Central memory CD4-positive, alpha-beta T cell (primary cell): ENCODE results near the gene NT5M.
A peak's percentile ranks its signal among the peaks of the same experiment; 100 is the strongest.
"Not testable (repeated sequence)": the region's sequence is repeated elsewhere in the genome, so short reads cannot be mapped to it uniquely, and the experiment has no call there.

ENCODE experiments used
- DNase-seq: peaks from one replicate; pipeline ENCODE4 v3.0.0; 2022
- total RNA-seq, 3 experiments: gene quantifications; one replicate each; lab custom pipeline; 2026; lab: John Stamatoyannopoulos, UW

Gene NT5M
- total RNA-seq = 1.1 to 2.1 (median 1.2) reads per million in 3 experiments

GRCh38 chr17:17303010-17303846, at the start of gene NT5M:
NT5M (plus strand) TSS chr17:17303373; CDS start chr17:17303551, 178 bp downstream.
- peak; percentile 47 for DNase-seq

GRCh38 chr17:17253406-17253805, 49.8 kb upstream of the NT5M start:
- DNase-seq = no peak

GRCh38 chr17:17254036-17254435, 49.1 kb upstream of the NT5M start:
- DNase-seq = no peak

GRCh38 chr17:17255689-17256088, 47.5 kb upstream of the NT5M start:
- DNase-seq = not testable (repeated sequence)

GRCh38 chr17:17256316-17256715, 46.9 kb upstream of the NT5M start:
- no peak for DNase-seq

- DNase-seq = no peak
These were observed 45.2 kb upstream of the NT5M start for GRCh38 chr17:17258011-17258410.

GRCh38 chr17:17258998-17259397, 44.2 kb upstream of the NT5M start:
- DNase-seq = no peak

GRCh38 chr17:17264430-17264829, 38.7 kb upstream of the NT5M start:
- no peak for DNase-seq

- no peak for DNase-seq
These were observed 33.0 kb upstream of the NT5M start for GRCh38 chr17:17269926-17270773.

- DNase-seq = no peak
These were observed 27.2 kb upstream of the NT5M start for GRCh38 chr17:17275971-17276370.

- not testable (repeated sequence) for DNase-seq
These were observed 25.7 kb upstream of the NT5M start for GRCh38 chr17:17277431-17277830.

- DNase-seq = no peak
These were observed 23.9 kb upstream of the NT5M start for GRCh38 chr17:17279316-17279715.

- peak; percentile 96 for DNase-seq
These were observed 22.3 kb upstream of the NT5M start, which contains the start of gene COPS3 for GRCh38 chr17:17280613-17281549. COPS3 (minus strand) TSS chr17:17281246; CDS start chr17:17281186, 60 bp downstream.

- no peak for DNase-seq
These were observed 17.2 kb upstream of the NT5M start for GRCh38 chr17:17285951-17286350.

- no peak for DNase-seq
These were observed 14.1 kb upstream of the NT5M start for GRCh38 chr17:17289086-17289485.

GRCh38 chr17:17289701-17290100, 13.5 kb upstream of the NT5M start:
- no peak for DNase-seq

- no peak for DNase-seq
These were observed 8.0 kb upstream of the NT5M start for GRCh38 chr17:17295141-17295540.

- DNase-seq = no peak
These were observed 6.0 kb upstream of the NT5M start for GRCh38 chr17:17297217-17297616.

GRCh38 chr17:17298108-17298507, 5.1 kb upstream of the NT5M start:
- no peak for DNase-seq

- DNase-seq = peak; percentile 31
These were observed 2.3 kb upstream of the NT5M start for GRCh38 chr17:17300624-17301568.

- DNase-seq = not testable (repeated sequence)
These were observed 1.5 kb upstream of the NT5M start for GRCh38 chr17:17301659-17302058.
